ENCODE data around the gene ETV6.

GRCh38 chr12:11710906-11711305 lies 61.4 kb downstream of the ETV6 start:
- TF ChIP-seq, protein P1, sequence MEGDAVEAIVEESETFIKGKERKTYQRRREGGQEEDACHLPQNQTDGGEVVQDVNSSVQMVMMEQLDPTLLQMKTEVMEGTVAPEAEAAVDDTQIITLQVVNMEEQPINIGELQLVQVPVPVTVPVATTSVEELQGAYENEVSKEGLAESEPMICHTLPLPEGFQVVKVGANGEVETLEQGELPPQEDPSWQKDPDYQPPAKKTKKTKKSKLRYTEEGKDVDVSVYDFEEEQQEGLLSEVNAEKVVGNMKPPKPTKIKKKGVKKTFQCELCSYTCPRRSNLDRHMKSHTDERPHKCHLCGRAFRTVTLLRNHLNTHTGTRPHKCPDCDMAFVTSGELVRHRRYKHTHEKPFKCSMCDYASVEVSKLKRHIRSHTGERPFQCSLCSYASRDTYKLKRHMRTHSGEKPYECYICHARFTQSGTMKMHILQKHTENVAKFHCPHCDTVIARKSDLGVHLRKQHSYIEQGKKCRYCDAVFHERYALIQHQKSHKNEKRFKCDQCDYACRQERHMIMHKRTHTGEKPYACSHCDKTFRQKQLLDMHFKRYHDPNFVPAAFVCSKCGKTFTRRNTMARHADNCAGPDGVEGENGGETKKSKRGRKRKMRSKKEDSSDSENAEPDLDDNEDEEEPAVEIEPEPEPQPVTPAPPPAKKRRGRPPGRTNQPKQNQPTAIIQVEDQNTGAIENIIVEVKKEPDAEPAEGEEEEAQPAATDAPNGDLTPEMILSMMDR (IDR thresholded peaks at IDR 0.05): no peak
- TF ChIP-seq POLR2A (IDR thresholded peaks at IDR 0.05): no peak

Data from right lobe of liver (tissue), 4 donors.